Progenitor cell of endocrine pancreas (in vitro differentiated cells): ENCODE measurements around the gene PTPN14. TPM values are rescaled to one million over a fixed set of nuclear protein-coding genes. Genes with fewer than 3 reads are reported as not detected.

Experiments
- DNase-seq: peaks from one replicate; pipeline ENCODE4 v3.0.0; 2021; ENCODE audit warnings: low spot score; ENCODE audit not compliant: unreplicated experiment
- H3K27ac Mint-ChIP-seq: 2 replicates; pipeline ENCODE4 v1.8.0; 2021; ENCODE audit warnings: mild to moderate bottlenecking, moderate library complexity, mixed read lengths
- H3K27me3 Mint-ChIP-seq: 2 replicates; pipeline ENCODE4 v1.8.0; 2021; ENCODE audit warnings: mixed read lengths
- H3K36me3 Mint-ChIP-seq: 2 replicates; pipeline ENCODE4 v1.8.0; 2022; ENCODE audit warnings: mixed read lengths; ENCODE audit not compliant: insufficient read depth
- H3K4me1 Mint-ChIP-seq: 2 replicates; pipeline ENCODE4 v1.8.0; 2021; ENCODE audit warnings: low read depth, mixed read lengths
- H3K4me3 Mint-ChIP-seq: 2 replicates; pipeline ENCODE4 v1.8.0; 2021; ENCODE audit warnings: low read depth, mild to moderate bottlenecking, moderate library complexity, mixed read lengths
- H3K9me3 Mint-ChIP-seq: 2 replicates; pipeline ENCODE4 v1.8.0; 2021; ENCODE audit warnings: low read depth, mixed read lengths
- total RNA-seq: library from RNA; stranded (reverse); gene quantifications from 2 replicates; pipeline ENCODE4 v1.2.1, GENCODE V29; 2021
- TF ChIP-seq, protein P1 (sequence below): fragments of 200-600 bp; sonication (generic); IDR thresholded peaks from one replicate; pipeline ENCODE4 v1.5.0; 2021; ENCODE audit warnings: antibody characterized with exemption, mild to moderate bottlenecking; ENCODE audit not compliant: unreplicated experiment

Gene PTPN14
- total RNA-seq, 1 donor from 2014 or later, result 37.0 TPM

DNA sequence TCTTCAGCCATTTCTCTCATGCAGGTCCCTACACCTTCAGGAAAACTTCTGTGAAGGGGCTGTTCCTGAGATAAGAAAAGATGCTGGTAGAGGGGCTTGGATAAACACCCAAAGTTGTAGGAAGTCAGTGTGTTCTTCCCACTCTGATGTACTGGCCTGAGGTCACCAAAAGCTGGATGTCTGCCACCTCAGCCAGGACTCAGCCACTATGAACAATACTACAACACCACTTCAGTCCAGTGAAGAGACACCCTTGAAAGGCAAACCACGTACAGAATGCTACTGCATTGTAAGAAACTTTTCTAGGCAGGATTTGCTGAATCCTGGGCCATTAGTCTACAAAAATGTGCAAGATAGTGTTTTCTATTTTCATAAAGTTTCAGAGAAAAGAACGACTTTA lies 2.4 kb downstream of the PTPN14 start:
- H3K27me3 Mint-ChIP-seq, result no peaks in the 10 kb centered on the region
- TF ChIP-seq, protein P1, sequence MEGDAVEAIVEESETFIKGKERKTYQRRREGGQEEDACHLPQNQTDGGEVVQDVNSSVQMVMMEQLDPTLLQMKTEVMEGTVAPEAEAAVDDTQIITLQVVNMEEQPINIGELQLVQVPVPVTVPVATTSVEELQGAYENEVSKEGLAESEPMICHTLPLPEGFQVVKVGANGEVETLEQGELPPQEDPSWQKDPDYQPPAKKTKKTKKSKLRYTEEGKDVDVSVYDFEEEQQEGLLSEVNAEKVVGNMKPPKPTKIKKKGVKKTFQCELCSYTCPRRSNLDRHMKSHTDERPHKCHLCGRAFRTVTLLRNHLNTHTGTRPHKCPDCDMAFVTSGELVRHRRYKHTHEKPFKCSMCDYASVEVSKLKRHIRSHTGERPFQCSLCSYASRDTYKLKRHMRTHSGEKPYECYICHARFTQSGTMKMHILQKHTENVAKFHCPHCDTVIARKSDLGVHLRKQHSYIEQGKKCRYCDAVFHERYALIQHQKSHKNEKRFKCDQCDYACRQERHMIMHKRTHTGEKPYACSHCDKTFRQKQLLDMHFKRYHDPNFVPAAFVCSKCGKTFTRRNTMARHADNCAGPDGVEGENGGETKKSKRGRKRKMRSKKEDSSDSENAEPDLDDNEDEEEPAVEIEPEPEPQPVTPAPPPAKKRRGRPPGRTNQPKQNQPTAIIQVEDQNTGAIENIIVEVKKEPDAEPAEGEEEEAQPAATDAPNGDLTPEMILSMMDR, result no peak
- H3K4me1 Mint-ChIP-seq, result peaks cover 46% of the 10 kb centered on the region
- H3K4me3 Mint-ChIP-seq, result peak overlapping the region; percentile 84
- peak overlapping the region; percentile 71 for H3K27ac Mint-ChIP-seq
- H3K36me3 Mint-ChIP-seq, result no peaks in the 10 kb centered on the region
- no peaks in the 10 kb centered on the region for H3K9me3 Mint-ChIP-seq
- DNase-seq, result no peak

DNA sequence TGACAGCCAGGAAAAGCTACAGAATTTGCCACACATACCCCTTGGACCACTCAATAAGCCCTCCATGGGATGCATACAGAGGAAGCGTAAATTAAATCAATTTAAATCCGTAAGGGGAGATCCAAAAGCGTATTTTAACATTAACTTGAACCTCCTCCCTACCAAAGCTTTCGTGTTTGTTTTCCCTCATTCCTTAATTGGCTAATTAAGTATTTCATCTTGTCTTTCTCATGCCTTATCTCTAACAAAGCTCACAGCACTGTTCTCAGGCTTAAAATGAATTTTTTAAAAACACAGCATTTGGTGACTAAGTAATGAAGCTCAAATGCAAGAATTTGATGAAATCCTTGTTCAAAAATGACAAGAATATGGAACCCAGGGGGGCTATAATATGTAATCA lies 3.1 kb downstream of the PTPN14 start:
- Mint-ChIP-seq H3K27me3 (no peaks in the 10 kb centered on the region), H3K9me3 (no peaks in the 10 kb centered on the region), H3K27ac (peak overlapping the region; percentile 14), H3K4me1 (peaks cover 46% of the 10 kb centered on the region), H3K36me3 (no peaks in the 10 kb centered on the region), H3K4me3 (no peak overlapping the region)
- TF ChIP-seq, protein P1, result no peak
- DNase-seq, result no peak

DNA sequence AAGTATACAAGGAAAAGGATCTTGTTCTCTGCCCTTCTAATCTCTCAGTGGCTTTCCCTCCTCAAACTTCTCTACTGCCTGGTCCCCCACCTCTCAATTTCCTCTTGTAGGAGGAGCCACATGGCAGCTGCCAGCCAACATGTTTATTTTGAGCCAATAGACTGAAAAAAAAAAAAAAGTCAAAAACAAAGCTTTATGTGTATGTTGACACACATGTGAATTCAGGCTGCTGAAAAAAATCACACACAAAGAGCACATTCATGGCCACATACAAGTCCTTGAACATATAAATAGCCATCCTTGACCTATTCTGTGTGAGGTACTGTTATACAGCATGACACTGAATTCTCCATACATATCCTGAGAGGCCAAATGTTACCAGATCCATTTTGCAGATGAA lies 3.7 kb downstream of the PTPN14 start:
- Mint-ChIP-seq H3K9me3 (no peaks in the 10 kb centered on the region), H3K4me1 (peaks cover 46% of the 10 kb centered on the region), H3K4me3 (no peak overlapping the region), H3K36me3 (no peaks in the 10 kb centered on the region), H3K27ac (peak overlapping the region; percentile 14), H3K27me3 (no peaks in the 10 kb centered on the region)
- DNase-seq, result no peak
- TF ChIP-seq, protein P1, result no peak

DNA sequence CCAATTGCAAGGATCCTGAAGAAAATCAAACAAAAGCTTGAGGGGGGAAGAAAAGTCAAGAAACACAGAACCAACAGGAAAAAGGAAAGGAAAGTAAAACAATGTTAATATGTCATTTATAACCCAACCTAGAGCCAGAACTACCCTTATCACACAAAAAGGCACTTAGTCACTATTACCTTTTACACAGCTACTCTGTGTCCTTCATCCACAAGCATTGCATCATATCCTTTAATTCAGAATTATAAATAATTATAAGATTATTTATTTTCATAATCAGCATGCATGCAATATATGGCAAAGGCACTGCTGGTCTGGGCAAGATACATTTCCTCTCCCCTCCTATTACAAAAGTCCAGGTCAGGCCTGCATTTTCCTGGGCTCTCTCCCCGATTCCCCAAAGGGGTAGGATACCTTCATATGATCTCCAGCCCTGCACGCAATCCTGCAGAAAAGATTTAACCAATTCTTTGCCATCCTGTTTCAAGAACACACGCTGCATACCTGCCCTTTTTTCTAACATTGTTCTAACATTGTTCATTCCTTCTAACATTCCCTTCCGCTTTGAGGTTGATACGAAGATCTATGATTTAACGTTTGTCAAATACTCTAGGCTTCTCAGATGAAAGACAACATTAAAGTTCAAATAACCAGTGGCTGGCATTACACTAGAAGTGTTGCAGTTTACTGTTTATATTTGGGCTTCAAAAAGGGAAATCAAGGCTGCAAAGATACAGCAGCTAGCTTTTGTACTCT lies 4.3 kb downstream of the PTPN14 start:
- no peaks in the 10 kb centered on the region for H3K36me3 Mint-ChIP-seq

DNA sequence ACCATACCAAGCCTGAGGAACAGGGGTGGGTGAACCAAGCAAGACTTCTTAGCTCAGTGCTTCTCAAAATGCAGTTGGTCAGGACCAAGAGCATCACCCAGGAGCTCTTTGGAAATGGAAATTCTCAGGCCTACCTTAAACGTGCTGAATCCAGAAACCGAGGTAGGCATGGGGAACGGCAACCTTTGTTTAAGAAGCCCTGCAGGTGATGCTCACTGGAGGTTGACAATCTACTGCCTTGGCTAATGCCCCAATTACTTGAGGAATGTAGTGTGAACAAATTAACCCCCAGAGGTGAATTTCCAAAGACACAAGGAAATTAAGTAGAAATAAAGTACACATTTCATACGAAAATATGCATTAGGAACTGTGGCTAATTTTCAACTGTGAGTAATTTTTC lies 5.3 kb downstream of the PTPN14 start:
- Mint-ChIP-seq H3K36me3 (no peaks in the 10 kb centered on the region), H3K27ac (peak overlapping the region; percentile 1), H3K27me3 (no peaks in the 10 kb centered on the region), H3K4me3 (no peak overlapping the region), H3K9me3 (no peaks in the 10 kb centered on the region), H3K4me1 (peaks cover 44% of the 10 kb centered on the region)
- TF ChIP-seq, protein P1, result no peak
- no peak for DNase-seq

More for the DNA sequence above, 4.3 kb downstream of the PTPN14 start:
- H3K27ac Mint-ChIP-seq, result peak overlapping the region; percentile 1
- peak overlapping the region; percentile 4 for H3K4me3 Mint-ChIP-seq
- H3K27me3 Mint-ChIP-seq, result no peaks in the 10 kb centered on the region
- H3K4me1 Mint-ChIP-seq, result peaks cover 45% of the 10 kb centered on the region
- DNase-seq, result no peak
- TF ChIP-seq, protein P1, result no peak
- no peaks in the 10 kb centered on the region for H3K9me3 Mint-ChIP-seq
